Fibroblast of mammary gland (primary cell): ENCODE measurements around the gene CSGALNACT2.

Source experiments
- DNase-seq: peaks from one replicate; pipeline ENCODE4 v3.0.0-alpha.2; 2010; ENCODE audit warnings: low read depth
- H3K4me3 ChIP-seq: 2 replicates; pipeline ENCODE4 v1.5.1; 2011; ENCODE audit warnings: low read depth, mild to moderate bottlenecking, low read length, moderate library complexity; ENCODE audit not compliant: control insufficient read depth
- TF ChIP-seq, protein P1 (sequence below): conservative IDR thresholded peaks from 2 replicates; pipeline ENCODE4 v1.5.1; 2011; ENCODE audit warnings: low read depth, low read length, inconsistent platforms; ENCODE audit not compliant: control insufficient read depth, insufficient read depth

CSGALNACT2 gene

DNA sequence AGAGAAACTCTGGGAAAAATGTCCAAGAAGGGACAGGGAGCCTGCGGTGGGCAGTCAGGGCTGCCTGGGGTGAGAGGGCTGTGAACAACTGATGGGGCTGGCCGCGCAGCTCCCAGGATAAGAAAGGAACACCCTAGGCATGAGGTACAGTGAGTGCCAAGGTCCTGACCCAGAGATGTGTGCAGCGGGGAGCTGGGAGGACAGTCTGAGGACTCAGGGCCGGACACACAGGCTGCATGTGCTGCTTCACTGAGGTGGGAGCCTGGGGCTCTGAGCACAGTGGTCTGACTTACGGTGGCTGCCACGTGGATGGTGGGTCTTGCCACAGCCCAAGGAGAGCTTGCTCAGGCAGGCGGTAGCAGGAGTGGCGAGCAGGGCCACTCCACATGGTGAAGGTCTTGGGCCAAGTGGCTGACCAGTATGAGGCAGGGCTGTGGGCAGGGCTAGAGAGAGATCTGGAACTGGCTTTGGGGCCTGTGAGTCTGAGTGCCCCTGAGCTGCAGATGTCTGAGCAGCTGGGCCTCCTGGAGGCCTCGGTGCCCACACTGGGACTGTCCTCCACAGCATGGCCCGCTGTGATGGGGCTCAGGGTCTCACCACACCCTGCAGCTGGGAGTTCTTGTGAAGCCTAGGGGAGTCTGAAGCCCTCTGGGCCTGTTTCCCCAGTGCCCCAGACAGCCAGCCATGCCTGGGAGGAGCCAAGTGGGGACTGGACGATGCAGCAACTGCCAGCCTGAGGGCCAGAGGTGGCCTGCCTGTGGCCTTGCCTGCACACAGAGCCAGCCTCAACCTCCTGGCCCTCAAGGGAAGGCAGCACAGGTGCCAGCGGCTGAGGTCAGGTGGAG, 68.4 kb downstream of the CSGALNACT2 start:
- TF ChIP-seq, protein P1, sequence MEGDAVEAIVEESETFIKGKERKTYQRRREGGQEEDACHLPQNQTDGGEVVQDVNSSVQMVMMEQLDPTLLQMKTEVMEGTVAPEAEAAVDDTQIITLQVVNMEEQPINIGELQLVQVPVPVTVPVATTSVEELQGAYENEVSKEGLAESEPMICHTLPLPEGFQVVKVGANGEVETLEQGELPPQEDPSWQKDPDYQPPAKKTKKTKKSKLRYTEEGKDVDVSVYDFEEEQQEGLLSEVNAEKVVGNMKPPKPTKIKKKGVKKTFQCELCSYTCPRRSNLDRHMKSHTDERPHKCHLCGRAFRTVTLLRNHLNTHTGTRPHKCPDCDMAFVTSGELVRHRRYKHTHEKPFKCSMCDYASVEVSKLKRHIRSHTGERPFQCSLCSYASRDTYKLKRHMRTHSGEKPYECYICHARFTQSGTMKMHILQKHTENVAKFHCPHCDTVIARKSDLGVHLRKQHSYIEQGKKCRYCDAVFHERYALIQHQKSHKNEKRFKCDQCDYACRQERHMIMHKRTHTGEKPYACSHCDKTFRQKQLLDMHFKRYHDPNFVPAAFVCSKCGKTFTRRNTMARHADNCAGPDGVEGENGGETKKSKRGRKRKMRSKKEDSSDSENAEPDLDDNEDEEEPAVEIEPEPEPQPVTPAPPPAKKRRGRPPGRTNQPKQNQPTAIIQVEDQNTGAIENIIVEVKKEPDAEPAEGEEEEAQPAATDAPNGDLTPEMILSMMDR, result no peak
- no peak overlapping the region for H3K4me3 ChIP-seq
- no peak for DNase-seq

- no peak for DNase-seq
- no peak overlapping the region for H3K4me3 ChIP-seq
- TF ChIP-seq, protein P1, result no peak
Measured at GRCh38 chr10:43208147-43209073, 70.2 kb downstream of the CSGALNACT2 start.

- no peak overlapping the region for H3K4me3 ChIP-seq
- DNase-seq, result no peak
- TF ChIP-seq, protein P1, result no peak
Measured at GRCh38 chr10:43209074-43209455, 70.8 kb downstream of the CSGALNACT2 start.

- no peak overlapping the region for H3K4me3 ChIP-seq
- no peak for DNase-seq
- TF ChIP-seq, protein P1, result no peak
Measured at GRCh38 chr10:43209651-43210141, 71.5 kb downstream of the CSGALNACT2 start.

DNA sequence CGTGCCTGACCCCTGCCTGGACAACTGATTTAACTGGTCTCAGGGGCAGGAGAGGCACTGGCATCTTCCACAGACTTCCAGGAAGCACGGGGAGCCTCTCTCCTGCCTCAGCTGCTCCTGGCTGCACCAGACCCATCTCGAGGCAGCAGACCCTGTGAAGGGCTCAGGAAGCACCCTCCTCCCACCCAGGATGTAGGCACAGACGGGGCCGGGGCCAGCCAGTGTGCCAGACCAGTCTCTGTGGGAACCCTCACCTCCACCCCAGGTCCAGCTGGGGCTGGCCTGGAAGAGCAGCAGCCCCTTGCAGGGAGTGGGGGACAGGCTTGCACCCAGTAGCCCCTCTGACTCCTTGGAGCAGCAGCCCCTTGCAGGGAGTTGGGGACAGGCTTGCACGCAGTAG, 72.3 kb downstream of the CSGALNACT2 start:
- no peak for DNase-seq
- no peak overlapping the region for H3K4me3 ChIP-seq
- TF ChIP-seq, protein P1, result no peak

DNA sequence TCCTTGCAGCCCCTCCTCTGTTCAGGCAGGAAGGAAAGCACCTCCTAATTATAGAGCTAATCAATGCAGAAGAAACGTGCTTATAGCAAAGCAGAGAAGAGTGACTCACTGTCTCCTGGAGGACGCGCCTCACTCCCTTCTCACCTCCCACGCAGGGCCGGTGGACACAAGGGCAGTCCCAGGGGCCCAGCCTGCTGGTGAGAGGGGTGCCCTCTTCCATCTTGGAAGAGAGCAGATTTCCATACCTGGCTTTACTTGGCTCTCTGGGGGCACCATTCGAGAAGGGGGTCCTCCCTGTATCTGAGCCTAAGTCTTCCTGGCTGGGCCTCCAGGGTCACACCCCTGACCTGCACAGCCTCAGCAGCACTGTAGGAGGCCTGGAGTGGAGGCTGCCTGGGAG, 72.8 kb downstream of the CSGALNACT2 start:
- DNase-seq, result peak; percentile 42
- TF ChIP-seq, protein P1, result no peak
- no peak overlapping the region for H3K4me3 ChIP-seq
